ENCODE measurements around the gene OR56A5.

The OR56A5 gene

DNA sequence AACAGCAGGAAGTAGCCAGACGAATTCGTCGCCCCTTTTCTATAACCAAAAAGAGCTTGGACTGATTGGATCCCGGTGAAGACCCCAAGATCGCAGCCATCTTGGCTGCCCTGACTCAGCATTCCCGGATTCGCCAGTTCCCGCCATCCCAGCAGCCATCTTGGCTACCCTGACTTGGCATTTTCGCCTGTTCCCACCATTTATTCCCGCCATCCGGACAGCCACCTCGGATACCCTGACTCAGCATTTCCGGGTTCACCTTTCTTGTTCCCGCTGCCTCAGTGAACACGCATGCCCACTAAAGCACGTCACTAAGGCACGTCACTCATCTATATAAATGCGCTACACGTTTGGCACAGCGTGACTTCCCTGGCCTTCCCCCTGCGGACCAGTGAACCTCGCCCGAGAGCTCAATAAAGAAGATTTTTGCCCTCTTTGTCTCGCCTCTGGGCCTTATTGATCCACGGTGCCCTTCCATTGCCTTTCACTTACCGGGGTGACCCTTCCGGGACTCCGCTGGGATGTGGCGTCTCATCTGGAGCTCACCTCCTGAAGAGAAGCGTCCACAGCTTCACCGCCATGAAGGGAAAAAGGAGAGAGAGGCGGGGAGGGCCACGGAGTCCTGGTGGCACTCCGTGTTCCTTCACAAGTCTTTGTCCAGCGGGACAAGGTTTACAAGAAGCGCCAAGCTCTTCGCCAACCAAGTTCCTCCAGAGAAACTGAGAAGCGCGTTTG lies 30.3 kb downstream of the OR56A5 start:
- Histone ChIP-seq H3K4me3 (ENCODE audit: insufficient read depth in 1 of 2, low read depth in 1 of 2, low read length in 2 of 2) (no peak overlapping the region), H2BK5ac (ENCODE audit: low read depth, low read length, poor library complexity, severe bottlenecking) (no peak overlapping the region), H2BK120ac (ENCODE audit: low read depth, low read length) (no peak overlapping the region), H3K9ac (ENCODE audit: low read length) (no peak overlapping the region), H4K91ac (ENCODE audit: low read length) (no peak overlapping the region), H2BK12ac (ENCODE audit: low read length in 2 of 2) (no peak overlapping the region), H2BK15ac (ENCODE audit: low read depth, poor library complexity, severe bottlenecking) (no peak overlapping the region), H2AK5ac (ENCODE audit: low read length, severe bottlenecking) (no peak overlapping the region), H3K9me3 (ENCODE audit: control insufficient read depth, low read length) (no peaks in the 10 kb centered on the region), H3K14ac (ENCODE audit: low read length in 2 of 2) (no peak overlapping the region), H2AFZ (ENCODE audit: low read depth, low read length) (no peak overlapping the region), H3K79me1 (replicated peaks; ENCODE audit: low read length, poor library complexity, severe bottlenecking) (no peaks in the 10 kb centered on the region), H4K8ac (ENCODE audit: low read length) (no peak overlapping the region), H3K27ac (ENCODE audit: low read length, poor library complexity, severe bottlenecking) (no peak overlapping the region), H3K4me2 (ENCODE audit: low read length, poor library complexity, severe bottlenecking) (no peak overlapping the region), H3K4me1 (ENCODE audit: control insufficient read depth, insufficient read depth, low read depth, low read length) (no peaks in the 10 kb centered on the region), H3K18ac (ENCODE audit: low read depth in 1 of 2, low read length in 2 of 2) (no peak overlapping the region), H3K27me3 (ENCODE audit: control insufficient read depth in 1 of 2, insufficient read depth in 1 of 2, low read length in 2 of 2) (no peaks in the 10 kb centered on the region), H3K4ac (ENCODE audit: low read depth in 1 of 2, low read length in 2 of 2) (no peak overlapping the region), H3K23ac (ENCODE audit: low read length in 2 of 2) (no peak overlapping the region), H3K36me3 (ENCODE audit: control insufficient read depth in 1 of 2, insufficient read depth in 2 of 2, low read depth in 1 of 2, low read length in 2 of 2) (no peaks in the 10 kb centered on the region)
- no peak for DNase-seq
- WGBS, result 92% methylated on average over 39 of the region's 39 CpGs

DNA sequence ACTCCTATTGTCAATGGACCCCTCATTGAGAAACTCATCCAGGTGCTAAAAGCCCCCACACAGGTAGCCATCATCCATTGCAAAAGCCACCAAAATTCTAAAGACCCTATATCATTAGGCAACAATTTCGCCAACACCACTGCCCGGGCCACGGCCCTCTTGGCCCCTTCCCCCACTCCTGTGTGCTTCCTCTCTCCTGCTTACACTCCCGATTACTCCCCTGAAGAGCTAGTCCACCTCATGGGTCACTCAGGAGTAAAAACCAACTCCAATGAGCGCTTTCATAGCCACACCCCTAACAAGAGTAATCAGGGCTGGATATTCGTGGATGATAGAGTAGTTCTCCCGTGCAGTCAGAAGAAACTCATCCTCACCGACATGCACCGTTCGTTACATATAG lies 35.2 kb downstream of the OR56A5 start:
- no peaks in the 10 kb centered on the region for H3K4me1 ChIP-seq (ENCODE audit: control insufficient read depth, insufficient read depth, low read depth, low read length)
- no peak overlapping the region for H3K23ac ChIP-seq (ENCODE audit: low read length in 2 of 2)
- H2BK12ac ChIP-seq (ENCODE audit: low read length in 2 of 2), result no peak overlapping the region
- H3K27me3 ChIP-seq (ENCODE audit: control insufficient read depth in 1 of 2, insufficient read depth in 1 of 2, low read length in 2 of 2), result no peaks in the 10 kb centered on the region
- no peak overlapping the region for H2BK15ac ChIP-seq (ENCODE audit: low read depth, poor library complexity, severe bottlenecking)
- no peak overlapping the region for H3K4me3 ChIP-seq (ENCODE audit: insufficient read depth in 1 of 2, low read depth in 1 of 2, low read length in 2 of 2)
- H3K4ac ChIP-seq (ENCODE audit: low read depth in 1 of 2, low read length in 2 of 2), result no peak overlapping the region
- DNase-seq, result no peak
- H4K91ac ChIP-seq (ENCODE audit: low read length), result no peak overlapping the region
- H3K18ac ChIP-seq (ENCODE audit: low read depth in 1 of 2, low read length in 2 of 2), result no peak overlapping the region
- WGBS, result 90% methylated on average over 10 of the region's 10 CpGs
- H2AK5ac ChIP-seq (ENCODE audit: low read length, severe bottlenecking), result no peak overlapping the region
- H3K9me3 ChIP-seq (ENCODE audit: control insufficient read depth, low read length), result peaks cover 13% of the 10 kb centered on the region
- no peak overlapping the region for H3K9ac ChIP-seq (ENCODE audit: low read length)
- no peak overlapping the region for H2BK5ac ChIP-seq (ENCODE audit: low read depth, low read length, poor library complexity, severe bottlenecking)
- no peak overlapping the region for H3K14ac ChIP-seq (ENCODE audit: low read length in 2 of 2)
- no peak overlapping the region for H3K4me2 ChIP-seq (ENCODE audit: low read length, poor library complexity, severe bottlenecking)
- H4K8ac ChIP-seq (ENCODE audit: low read length), result no peak overlapping the region
- H3K36me3 ChIP-seq (ENCODE audit: control insufficient read depth in 1 of 2, insufficient read depth in 2 of 2, low read depth in 1 of 2, low read length in 2 of 2), result no peaks in the 10 kb centered on the region
- H2AFZ ChIP-seq (ENCODE audit: low read depth, low read length), result no peak overlapping the region
- no peak overlapping the region for H2BK120ac ChIP-seq (ENCODE audit: low read depth, low read length)
- H3K27ac ChIP-seq (ENCODE audit: low read length, poor library complexity, severe bottlenecking), result no peak overlapping the region
- no peaks in the 10 kb centered on the region for H3K79me1 ChIP-seq (replicated peaks; ENCODE audit: low read length, poor library complexity, severe bottlenecking)

DNA sequence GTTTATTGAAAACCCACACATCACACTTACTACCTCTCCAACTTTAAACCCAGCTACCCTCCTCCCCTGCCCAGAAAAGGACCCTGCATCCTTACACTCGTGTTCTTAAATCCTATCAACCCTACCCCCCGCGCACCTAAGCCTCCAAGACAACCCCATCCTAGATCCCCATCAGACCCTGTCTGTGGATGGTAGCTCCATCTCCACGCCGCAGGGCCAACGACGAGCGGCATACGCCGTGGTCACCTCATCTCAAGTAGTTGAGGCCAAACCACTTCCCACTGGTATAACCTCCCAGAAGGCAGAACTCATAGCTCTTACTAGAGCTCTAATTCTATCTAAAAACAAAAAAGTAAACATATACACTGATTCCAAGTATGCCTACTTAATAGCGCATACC lies 35.6 kb downstream of the OR56A5 start:
- no peak overlapping the region for H3K4me2 ChIP-seq (ENCODE audit: low read length, poor library complexity, severe bottlenecking)
- H3K27ac ChIP-seq (ENCODE audit: low read length, poor library complexity, severe bottlenecking), result no peak overlapping the region
- H2BK5ac ChIP-seq (ENCODE audit: low read depth, low read length, poor library complexity, severe bottlenecking), result no peak overlapping the region
- no peak overlapping the region for H3K14ac ChIP-seq (ENCODE audit: low read length in 2 of 2)
- H2BK120ac ChIP-seq (ENCODE audit: low read depth, low read length), result no peak overlapping the region
- no peaks in the 10 kb centered on the region for H3K27me3 ChIP-seq (ENCODE audit: control insufficient read depth in 1 of 2, insufficient read depth in 1 of 2, low read length in 2 of 2)
- DNase-seq, result no peak
- no peak overlapping the region for H3K18ac ChIP-seq (ENCODE audit: low read depth in 1 of 2, low read length in 2 of 2)
- 92% methylated on average over 11 of the region's 11 CpGs for WGBS
- H3K4ac ChIP-seq (ENCODE audit: low read depth in 1 of 2, low read length in 2 of 2), result no peak overlapping the region
- peaks cover 13% of the 10 kb centered on the region for H3K9me3 ChIP-seq (ENCODE audit: control insufficient read depth, low read length)
- no peaks in the 10 kb centered on the region for H3K79me1 ChIP-seq (replicated peaks; ENCODE audit: low read length, poor library complexity, severe bottlenecking)
- no peak overlapping the region for H4K8ac ChIP-seq (ENCODE audit: low read length)
- H3K4me1 ChIP-seq (ENCODE audit: control insufficient read depth, insufficient read depth, low read depth, low read length), result no peaks in the 10 kb centered on the region
- H4K91ac ChIP-seq (ENCODE audit: low read length), result no peak overlapping the region
- H3K9ac ChIP-seq (ENCODE audit: low read length), result no peak overlapping the region
- H3K23ac ChIP-seq (ENCODE audit: low read length in 2 of 2), result no peak overlapping the region
- H2AK5ac ChIP-seq (ENCODE audit: low read length, severe bottlenecking), result no peak overlapping the region
- no peak overlapping the region for H2AFZ ChIP-seq (ENCODE audit: low read depth, low read length)
- no peak overlapping the region for H2BK15ac ChIP-seq (ENCODE audit: low read depth, poor library complexity, severe bottlenecking)
- H2BK12ac ChIP-seq (ENCODE audit: low read length in 2 of 2), result no peak overlapping the region
- no peaks in the 10 kb centered on the region for H3K36me3 ChIP-seq (ENCODE audit: control insufficient read depth in 1 of 2, insufficient read depth in 2 of 2, low read depth in 1 of 2, low read length in 2 of 2)
- H3K4me3 ChIP-seq (ENCODE audit: insufficient read depth in 1 of 2, low read depth in 1 of 2, low read length in 2 of 2), result no peak overlapping the region

DNA sequence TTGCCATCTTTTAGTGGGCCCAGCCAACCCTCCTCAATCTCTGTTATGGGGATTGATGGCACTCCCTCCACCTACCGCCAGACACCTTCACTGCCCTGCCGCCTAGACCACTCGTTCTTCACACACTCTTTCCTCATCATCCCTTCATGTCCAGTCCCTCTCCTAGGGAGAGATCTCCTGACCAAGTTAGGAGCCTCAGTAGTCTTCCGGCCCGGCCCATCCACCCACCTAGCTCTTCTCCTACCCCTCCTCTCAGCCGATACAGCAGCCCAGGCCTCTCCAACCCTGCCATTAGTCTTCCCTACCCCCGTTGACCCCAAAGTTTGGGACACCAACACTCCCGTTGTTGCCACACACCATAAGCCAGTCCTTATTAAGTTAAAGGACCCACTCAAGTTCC lies 37.2 kb downstream of the OR56A5 start:
- no peak overlapping the region for H3K4me2 ChIP-seq (ENCODE audit: low read length, poor library complexity, severe bottlenecking)
- H2BK120ac ChIP-seq (ENCODE audit: low read depth, low read length), result no peak overlapping the region
- H2AK5ac ChIP-seq (ENCODE audit: low read length, severe bottlenecking), result no peak overlapping the region
- H2AFZ ChIP-seq (ENCODE audit: low read depth, low read length), result no peak overlapping the region
- H2BK5ac ChIP-seq (ENCODE audit: low read depth, low read length, poor library complexity, severe bottlenecking), result no peak overlapping the region
- H2BK15ac ChIP-seq (ENCODE audit: low read depth, poor library complexity, severe bottlenecking), result no peak overlapping the region
- no peak overlapping the region for H3K14ac ChIP-seq (ENCODE audit: low read length in 2 of 2)
- no peak overlapping the region for H2BK12ac ChIP-seq (ENCODE audit: low read length in 2 of 2)
- no peak overlapping the region for H3K27ac ChIP-seq (ENCODE audit: low read length, poor library complexity, severe bottlenecking)
- no peak overlapping the region for H4K91ac ChIP-seq (ENCODE audit: low read length)
- no peak for DNase-seq
- no peak overlapping the region for H3K18ac ChIP-seq (ENCODE audit: low read depth in 1 of 2, low read length in 2 of 2)
- no peak overlapping the region for H3K9ac ChIP-seq (ENCODE audit: low read length)
- no peak overlapping the region for H3K4me3 ChIP-seq (ENCODE audit: insufficient read depth in 1 of 2, low read depth in 1 of 2, low read length in 2 of 2)
- no peak overlapping the region for H4K8ac ChIP-seq (ENCODE audit: low read length)
- H3K9me3 ChIP-seq (ENCODE audit: control insufficient read depth, low read length), result peaks cover 16% of the 10 kb centered on the region
- no peaks in the 10 kb centered on the region for H3K36me3 ChIP-seq (ENCODE audit: control insufficient read depth in 1 of 2, insufficient read depth in 2 of 2, low read depth in 1 of 2, low read length in 2 of 2)
- no peaks in the 10 kb centered on the region for H3K27me3 ChIP-seq (ENCODE audit: control insufficient read depth in 1 of 2, insufficient read depth in 1 of 2, low read length in 2 of 2)
- no peaks in the 10 kb centered on the region for H3K4me1 ChIP-seq (ENCODE audit: control insufficient read depth, insufficient read depth, low read depth, low read length)
- 91% methylated on average over 8 of the region's 8 CpGs for WGBS
- H3K79me1 ChIP-seq (replicated peaks; ENCODE audit: low read length, poor library complexity, severe bottlenecking), result no peaks in the 10 kb centered on the region
- no peak overlapping the region for H3K23ac ChIP-seq (ENCODE audit: low read length in 2 of 2)
- H3K4ac ChIP-seq (ENCODE audit: low read depth in 1 of 2, low read length in 2 of 2), result no peak overlapping the region
